Muscle of leg (tissue), 11 donors: Measurements from ENCODE around the gene HNF1B. TPM values are rescaled to one million over a fixed set of nuclear protein-coding genes. Genes with fewer than 3 reads are reported as not detected.

Experiments
- DNase-seq: peaks from one replicate; pipeline ENCODE4 v3.0.0; 2013
- H3K27ac ChIP-seq: one replicate; pipeline ENCODE4 v1.5.1; 2013; ENCODE audit warnings: mild to moderate bottlenecking, low read length, control low read depth
- H3K27me3 ChIP-seq: one replicate; pipeline ENCODE4 v1.6.1; 2013; ENCODE audit warnings: low read length; ENCODE audit not compliant: control insufficient read depth, insufficient read depth
- H3K36me3 ChIP-seq: one replicate; pipeline ENCODE4 v1.6.1; 2013; ENCODE audit warnings: low read length; ENCODE audit not compliant: control insufficient read depth, insufficient read depth
- H3K4me1 ChIP-seq: one replicate; pipeline ENCODE4 v1.6.1; 2013; ENCODE audit warnings: low read length; ENCODE audit not compliant: control insufficient read depth, insufficient read depth
- H3K4me3 ChIP-seq: one replicate; pipeline ENCODE4 v1.5.1; 2013; ENCODE audit warnings: low read length, control low read depth
- H3K9me3 ChIP-seq: replicated peaks from 2 replicates; pipeline ENCODE4 v1.6.1; 2013; ENCODE audit warnings: low read depth, low read length; ENCODE audit not compliant: control insufficient read depth
- WGBS: methylation state at CpG from one replicate; pipeline ENCODE4 v1.1.5; 2013; ENCODE audit warnings: missing lambda C conversion rate; ENCODE audit not compliant: insufficient coverage; 5-methylcytosine and 5-hydroxymethylcytosine counted together
- polyA plus RNA-seq, 8 donors: library from polyadenylated mRNA; unstranded; fragments of 120-200 nt; gene quantifications; one replicate each; pipeline versions ENCODE4 v1.2.1 to v1.2.3, GENCODE V29; 2013; ENCODE audit warnings: inconsistent platforms in 1 of 8, low replicate concordance in 1 of 8; ENCODE audit not compliant: insufficient read length in 8 of 8, insufficient read depth in 1 of 8
- total RNA-seq: library from RNA; stranded (reverse); fragments of 120-200 nt; gene quantifications from one replicate; pipeline ENCODE4 v1.2.4, GENCODE V29; 2013

HNF1B gene
- total and polyA plus RNA-seq, 9 donors: 0.09 to 2.4 (median 0.23) TPM; not detected in 6

- Histone ChIP-seq H3K36me3 (no peaks in the 10 kb centered on the region), H3K4me1 (no peaks in the 10 kb centered on the region), H3K9me3 (no peaks in the 10 kb centered on the region), H3K4me3 (no peak overlapping the region), H3K27me3 (peaks cover 12% of the 10 kb centered on the region), H3K27ac (no peak overlapping the region)
- DNase-seq: no peak
- WGBS: 75% methylated on average over 1 of the region's 4 CpGs
These were observed 17.1 kb upstream of the HNF1B start for GRCh38 chr17:37761961-37762360.

- H3K27me3 ChIP-seq: peaks cover 12% of the 10 kb centered on the region
- H3K27ac ChIP-seq: no peak overlapping the region
- H3K4me1 ChIP-seq: no peaks in the 10 kb centered on the region
- H3K4me3 ChIP-seq: no peak overlapping the region
- no peaks in the 10 kb centered on the region for H3K36me3 ChIP-seq
- no peak for DNase-seq
- H3K9me3 ChIP-seq: no peaks in the 10 kb centered on the region
- WGBS: no CpG with 5 or more reads among the region's 7 CpGs
These were observed 16.2 kb upstream of the HNF1B start for GRCh38 chr17:37761059-37761458.

DNA sequence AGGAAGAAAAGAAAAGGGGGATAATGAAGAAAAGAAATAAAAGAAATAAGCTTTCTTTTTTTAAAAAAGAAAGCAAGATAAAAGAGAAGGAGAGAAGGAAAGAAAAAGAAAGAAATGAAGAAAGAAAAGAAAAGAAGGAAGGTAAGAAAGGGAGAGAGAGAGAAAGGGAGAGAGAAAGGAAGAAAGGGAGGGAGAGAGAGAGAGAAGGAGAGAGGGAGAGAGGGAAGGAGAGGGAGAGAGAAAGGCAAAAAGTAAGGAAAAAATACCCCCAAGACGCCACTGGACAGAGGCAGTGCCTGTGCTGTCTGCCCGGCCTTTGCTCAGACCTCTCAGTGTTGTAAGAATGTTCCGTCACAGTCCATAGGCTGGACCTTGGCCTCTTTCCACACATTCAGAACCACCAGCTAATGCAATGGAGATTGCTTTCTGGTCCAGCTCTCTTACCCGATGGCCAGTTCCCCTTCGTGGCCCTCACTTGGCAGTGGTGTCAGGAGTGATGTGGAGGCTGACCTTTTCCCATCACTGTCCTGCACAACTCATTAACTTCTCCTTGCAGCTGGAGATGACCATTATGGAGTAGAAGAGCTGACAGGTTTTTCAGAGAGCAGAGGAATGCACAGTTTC is 14.3 kb upstream of the HNF1B start:
- Histone ChIP-seq H3K4me1 (no peaks in the 10 kb centered on the region), H3K36me3 (no peaks in the 10 kb centered on the region), H3K4me3 (no peak overlapping the region), H3K27me3 (peaks cover 14% of the 10 kb centered on the region), H3K27ac (no peak overlapping the region), H3K9me3 (no peaks in the 10 kb centered on the region)
- WGBS: 50% methylated on average over 2 of the region's 5 CpGs
- no peak for DNase-seq

GRCh38 chr17:37756051-37756450 is 11.2 kb upstream of the HNF1B start:
- Histone ChIP-seq H3K4me1 (no peaks in the 10 kb centered on the region), H3K27me3 (peaks cover 16% of the 10 kb centered on the region)

DNA sequence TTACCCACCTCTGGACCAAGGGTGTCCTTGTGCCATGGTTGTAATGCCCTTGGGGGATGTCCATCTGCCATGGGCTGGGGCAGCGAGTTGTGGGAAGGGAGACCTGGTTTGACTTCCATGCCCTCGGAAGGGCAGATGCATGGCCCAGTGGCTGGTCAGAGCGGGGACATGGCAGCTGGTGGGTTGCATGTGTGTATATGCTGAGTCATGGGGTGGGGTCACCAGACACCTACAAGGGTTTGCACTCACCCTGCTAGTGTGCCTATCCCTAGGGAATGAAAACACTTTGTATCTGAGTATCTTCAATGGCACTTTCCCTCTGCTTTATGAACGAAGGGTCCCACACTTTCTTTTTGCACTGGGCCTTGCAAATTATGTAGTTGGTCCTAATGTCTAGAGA is 10.6 kb upstream of the HNF1B start:
- Histone ChIP-seq H3K9me3 (no peaks in the 10 kb centered on the region), H3K36me3 (no peaks in the 10 kb centered on the region), H3K4me1 (no peaks in the 10 kb centered on the region), H3K4me3 (no peak overlapping the region), H3K27me3 (peaks cover 20% of the 10 kb centered on the region), H3K27ac (no peak overlapping the region)
- WGBS: 81% methylated on average over 3 of the region's 4 CpGs
- no peak for DNase-seq

More at GRCh38 chr17:37756051-37756450, 11.2 kb upstream of the HNF1B start:
- H3K27ac ChIP-seq: no peak overlapping the region
- DNase-seq: no peak
- no peak overlapping the region for H3K4me3 ChIP-seq
- 100% methylated on average over 1 of the region's 3 CpGs for WGBS
- H3K36me3 ChIP-seq: no peaks in the 10 kb centered on the region
- no peaks in the 10 kb centered on the region for H3K9me3 ChIP-seq

- Histone ChIP-seq H3K4me1 (no peaks in the 10 kb centered on the region), H3K27ac (no peak overlapping the region), H3K4me3 (no peak overlapping the region), H3K9me3 (no peaks in the 10 kb centered on the region), H3K27me3 (peaks cover 25% of the 10 kb centered on the region), H3K36me3 (no peaks in the 10 kb centered on the region)
- DNase-seq: no peak
- WGBS: 86% methylated on average over 1 of the region's 5 CpGs
These were observed 9.5 kb upstream of the HNF1B start for GRCh38 chr17:37754363-37754762.

- Histone ChIP-seq H3K27ac (no peak overlapping the region), H3K4me3 (no peak overlapping the region), H3K4me1 (no peaks in the 10 kb centered on the region), H3K36me3 (no peaks in the 10 kb centered on the region), H3K9me3 (no peaks in the 10 kb centered on the region), H3K27me3 (peaks cover 28% of the 10 kb centered on the region)
- no peak for DNase-seq
- WGBS: 75% methylated on average over 4 of the region's 5 CpGs
These were observed 7.6 kb upstream of the HNF1B start for GRCh38 chr17:37752482-37752881.

DNA sequence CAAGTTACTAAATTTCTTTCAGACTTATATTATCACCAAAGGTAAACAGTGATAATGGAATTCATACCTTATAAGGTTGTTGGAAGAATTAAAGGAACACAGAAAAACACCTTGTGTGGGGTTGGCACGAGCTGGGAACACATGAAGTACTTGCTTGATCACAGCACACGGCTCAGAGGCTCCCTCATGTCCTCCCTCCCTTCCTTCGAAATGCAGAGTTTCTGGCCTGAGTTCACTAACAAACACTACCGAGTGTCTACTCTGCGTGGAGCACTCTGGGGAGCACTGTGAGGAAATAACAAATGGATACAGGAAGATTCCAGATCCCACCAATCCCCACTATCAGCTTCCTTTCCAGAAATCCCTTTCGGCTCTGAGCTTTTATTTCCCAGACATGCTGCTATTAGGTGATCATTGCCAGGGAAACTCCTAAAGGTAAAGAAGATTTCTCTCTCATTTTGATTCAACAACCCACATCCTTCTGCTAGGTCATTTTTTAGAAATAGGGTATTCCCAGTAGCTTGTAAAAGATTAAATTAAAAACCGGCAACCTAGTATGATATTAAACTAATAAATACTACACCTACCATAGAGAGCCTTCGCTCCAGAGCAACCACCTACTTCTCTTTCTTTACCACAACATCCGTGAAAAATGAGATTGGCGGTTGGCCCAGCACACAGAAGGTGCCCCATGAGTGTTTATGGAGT is 6.1 kb upstream of the HNF1B start:
- Histone ChIP-seq H3K27ac (no peak overlapping the region), H3K4me3 (no peak overlapping the region), H3K27me3 (peaks cover 42% of the 10 kb centered on the region), H3K36me3 (no peaks in the 10 kb centered on the region), H3K4me1 (no peaks in the 10 kb centered on the region), H3K9me3 (no peaks in the 10 kb centered on the region)
- 40% methylated on average over 1 of the region's 10 CpGs for WGBS
- no peak for DNase-seq

- Histone ChIP-seq H3K4me3 (no peak overlapping the region), H3K4me1 (no peaks in the 10 kb centered on the region), H3K9me3 (no peaks in the 10 kb centered on the region), H3K27ac (no peak overlapping the region), H3K36me3 (no peaks in the 10 kb centered on the region), H3K27me3 (peaks cover 49% of the 10 kb centered on the region)
- whole genome bisulfite sequencing: 70% methylated on average over 2 of the region's 5 CpGs
- no peak for DNase-seq
These were observed 5.4 kb upstream of the HNF1B start for GRCh38 chr17:37750292-37750691.

- no peak overlapping the region for H3K4me3 ChIP-seq
- H3K36me3 ChIP-seq: no peaks in the 10 kb centered on the region
- H3K4me1 ChIP-seq: peaks cover 19% of the 10 kb centered on the region
- no CpG with 5 or more reads among the region's 2 CpGs for WGBS
- no peak overlapping the region for H3K27ac ChIP-seq
- H3K27me3 ChIP-seq: peaks cover 76% of the 10 kb centered on the region
- H3K9me3 ChIP-seq: no peaks in the 10 kb centered on the region
- no peak for DNase-seq
These were observed 2.4 kb upstream of the HNF1B start for GRCh38 chr17:37747222-37747621.
